ENCODE measurements around the gene ETNK2.

- TF ChIP-seq, protein P1, sequence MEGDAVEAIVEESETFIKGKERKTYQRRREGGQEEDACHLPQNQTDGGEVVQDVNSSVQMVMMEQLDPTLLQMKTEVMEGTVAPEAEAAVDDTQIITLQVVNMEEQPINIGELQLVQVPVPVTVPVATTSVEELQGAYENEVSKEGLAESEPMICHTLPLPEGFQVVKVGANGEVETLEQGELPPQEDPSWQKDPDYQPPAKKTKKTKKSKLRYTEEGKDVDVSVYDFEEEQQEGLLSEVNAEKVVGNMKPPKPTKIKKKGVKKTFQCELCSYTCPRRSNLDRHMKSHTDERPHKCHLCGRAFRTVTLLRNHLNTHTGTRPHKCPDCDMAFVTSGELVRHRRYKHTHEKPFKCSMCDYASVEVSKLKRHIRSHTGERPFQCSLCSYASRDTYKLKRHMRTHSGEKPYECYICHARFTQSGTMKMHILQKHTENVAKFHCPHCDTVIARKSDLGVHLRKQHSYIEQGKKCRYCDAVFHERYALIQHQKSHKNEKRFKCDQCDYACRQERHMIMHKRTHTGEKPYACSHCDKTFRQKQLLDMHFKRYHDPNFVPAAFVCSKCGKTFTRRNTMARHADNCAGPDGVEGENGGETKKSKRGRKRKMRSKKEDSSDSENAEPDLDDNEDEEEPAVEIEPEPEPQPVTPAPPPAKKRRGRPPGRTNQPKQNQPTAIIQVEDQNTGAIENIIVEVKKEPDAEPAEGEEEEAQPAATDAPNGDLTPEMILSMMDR (IDR thresholded peaks at IDR 0.05), result no peak
- TF ChIP-seq POLR2A (IDR thresholded peaks at IDR 0.05), result no peak
Measured at GRCh38 chr1:204102029-204102611, 49.7 kb downstream of the ETNK2 start.

Data from right lobe of liver (tissue), 4 donors.